HG03025 (cell line): ENCODE measurements around the gene CPNE8.

Source experiments
- ATAC-seq: cut with Tn5 transposase; IDR thresholded peaks from one replicate; pipeline ENCODE4 v1.9.1; 2021; ENCODE audit warnings: mild to moderate bottlenecking, moderate library complexity; ENCODE audit not compliant: unreplicated experiment, low FRiP score

The CPNE8 gene

DNA sequence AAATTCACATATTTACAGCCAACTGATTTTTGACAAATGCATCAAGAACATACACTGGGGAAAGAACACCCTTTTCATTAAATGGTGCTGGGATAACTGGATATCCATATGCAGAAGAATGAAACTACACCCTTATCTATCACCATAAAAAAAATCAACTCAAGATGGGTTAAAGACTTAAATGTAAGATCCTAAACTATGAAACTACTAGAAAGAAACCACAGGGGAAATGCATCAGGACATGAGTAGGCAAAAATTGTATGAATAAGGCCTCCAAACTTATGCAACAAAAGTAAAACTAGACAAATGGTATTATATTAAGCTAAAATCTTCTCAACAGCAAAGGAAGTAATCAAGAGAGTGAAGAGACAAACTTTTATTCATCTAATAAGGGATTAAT is 242.6 kb downstream of the CPNE8 start:
- ATAC-seq = no peak

DNA sequence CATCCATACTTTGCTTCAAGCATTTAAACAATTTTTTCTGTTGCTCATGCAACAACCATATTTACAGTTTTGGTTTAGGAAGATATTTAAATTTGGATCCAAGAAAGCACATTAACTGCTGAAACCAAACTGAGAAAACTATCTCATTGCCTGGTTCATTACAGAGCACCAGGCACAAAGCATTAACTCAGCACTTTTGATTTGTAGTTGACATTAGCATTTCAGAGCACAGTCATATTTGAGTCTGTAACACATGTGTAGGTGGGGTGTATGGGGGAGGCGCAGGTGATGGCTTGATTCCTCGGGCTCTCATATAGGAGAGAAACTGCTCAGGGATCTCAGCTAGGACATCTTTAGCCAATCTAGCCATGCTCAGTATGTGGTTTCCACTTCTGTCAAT is 251.7 kb downstream of the CPNE8 start:
- no peak for ATAC-seq

DNA sequence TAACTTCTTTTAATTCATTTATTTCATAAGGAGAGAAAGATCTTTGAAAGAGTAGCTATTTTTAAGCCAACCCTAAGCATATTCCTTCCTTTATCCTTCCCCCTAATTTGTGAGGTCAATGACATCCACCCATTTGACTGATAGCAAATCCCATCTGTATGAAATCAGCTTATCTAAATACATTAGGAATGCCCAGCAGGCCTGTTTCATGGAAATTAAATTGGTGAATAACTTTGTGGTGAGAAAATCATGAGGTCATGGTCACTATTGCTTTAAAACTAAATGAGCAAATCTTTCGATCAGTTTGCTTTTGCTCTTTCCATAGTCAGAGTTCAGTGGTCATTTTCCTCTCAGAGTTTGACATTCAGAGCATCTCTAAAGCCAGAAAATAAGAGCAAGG is 256.6 kb downstream of the CPNE8 start:
- no peak for ATAC-seq

DNA sequence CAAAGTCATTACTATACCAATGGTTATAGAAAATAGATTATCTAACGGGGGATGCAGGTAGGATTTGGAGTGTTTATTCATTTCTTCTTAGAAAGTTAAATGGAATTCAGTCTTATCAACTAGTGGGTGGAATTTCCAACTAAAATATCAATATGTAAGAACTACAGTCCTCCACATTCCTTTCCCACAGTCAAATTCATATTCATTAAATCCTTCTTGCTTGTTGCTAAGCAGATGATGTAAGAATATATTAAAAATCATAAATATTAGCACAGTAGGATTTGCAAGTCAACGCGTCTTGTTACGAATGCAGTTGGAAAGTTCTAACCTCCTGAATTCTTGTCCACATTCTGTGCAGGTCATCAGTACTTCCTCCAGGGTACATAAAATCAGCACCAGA is 259.2 kb downstream of the CPNE8 start:
- ATAC-seq = no peak

DNA sequence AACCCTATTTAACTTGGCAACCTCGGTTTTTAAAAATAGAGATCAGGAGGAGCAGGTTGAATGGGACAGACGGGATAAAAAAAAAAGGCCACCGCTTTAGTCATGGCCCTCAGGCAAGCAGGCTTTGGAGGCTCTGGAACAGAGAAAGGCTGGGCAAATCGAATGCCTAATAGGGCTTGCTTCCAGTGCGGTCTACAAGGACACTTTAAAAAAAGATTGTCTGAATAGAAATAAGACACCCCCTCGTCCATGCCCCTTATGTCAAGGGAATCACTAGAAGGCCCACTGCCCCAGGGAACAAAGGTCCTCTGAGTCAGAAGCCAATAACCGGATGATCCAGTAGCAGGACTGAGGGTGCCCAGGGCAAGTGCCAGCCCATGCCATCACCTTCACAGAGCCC is 265.8 kb downstream of the CPNE8 start:
- ATAC-seq = no peak

DNA sequence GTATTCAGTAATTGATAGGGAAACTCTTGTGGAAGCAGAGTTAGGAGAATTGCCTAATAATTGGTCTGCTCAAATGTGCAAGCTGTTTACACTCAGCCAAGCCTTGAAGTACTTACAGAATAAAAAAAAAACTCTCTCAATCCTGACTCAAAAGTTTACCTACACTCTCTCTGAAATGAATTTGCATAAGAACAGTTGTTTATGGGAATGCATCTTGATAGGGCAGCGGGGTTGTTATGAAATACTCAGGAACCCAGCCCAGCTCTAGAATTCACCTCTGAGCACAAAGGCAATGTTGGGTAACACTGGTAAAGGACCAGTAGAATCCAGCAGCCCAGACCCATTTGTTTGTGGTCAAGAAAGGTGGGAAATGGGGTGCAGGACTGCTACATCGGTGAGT is 267.0 kb downstream of the CPNE8 start:
- no peak for ATAC-seq

DNA sequence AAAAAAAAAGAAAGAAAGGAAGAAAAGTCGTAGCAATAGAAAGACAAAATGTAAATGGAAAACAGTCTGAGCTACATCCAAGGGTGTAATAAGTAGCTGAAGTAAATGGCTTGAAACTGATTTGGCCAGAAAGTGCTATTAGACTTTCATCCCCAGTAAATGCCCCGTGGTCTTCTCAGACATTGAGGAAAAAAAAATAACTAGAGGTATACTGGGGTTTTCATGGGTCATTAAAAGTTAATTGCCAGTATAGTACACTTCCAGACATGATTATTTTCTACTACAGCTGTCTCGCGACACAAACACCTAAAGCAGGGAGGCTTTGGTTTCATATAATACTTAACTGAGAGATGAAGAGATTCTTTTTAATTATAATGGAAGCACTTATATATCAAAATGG is 271.9 kb downstream of the CPNE8 start:
- ATAC-seq = no peak

DNA sequence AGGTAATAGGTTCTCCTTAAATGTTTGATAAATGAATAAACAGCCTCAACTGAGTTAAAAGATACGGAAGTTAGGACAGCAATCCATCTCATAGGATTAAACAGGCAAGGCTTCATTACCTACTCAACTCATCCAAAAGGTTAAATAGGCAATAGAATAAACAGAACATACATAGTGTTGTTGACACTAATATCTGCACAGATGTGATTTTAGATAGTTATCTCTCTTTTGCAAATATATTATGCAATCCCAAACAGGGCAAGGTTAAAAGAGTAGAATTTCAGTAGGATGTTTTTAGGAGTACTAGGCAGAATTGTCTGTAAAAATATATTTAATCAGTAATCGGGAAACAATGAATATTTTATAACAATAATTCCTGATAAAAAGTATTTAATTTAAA is 276.3 kb downstream of the CPNE8 start:
- ATAC-seq = no peak

DNA sequence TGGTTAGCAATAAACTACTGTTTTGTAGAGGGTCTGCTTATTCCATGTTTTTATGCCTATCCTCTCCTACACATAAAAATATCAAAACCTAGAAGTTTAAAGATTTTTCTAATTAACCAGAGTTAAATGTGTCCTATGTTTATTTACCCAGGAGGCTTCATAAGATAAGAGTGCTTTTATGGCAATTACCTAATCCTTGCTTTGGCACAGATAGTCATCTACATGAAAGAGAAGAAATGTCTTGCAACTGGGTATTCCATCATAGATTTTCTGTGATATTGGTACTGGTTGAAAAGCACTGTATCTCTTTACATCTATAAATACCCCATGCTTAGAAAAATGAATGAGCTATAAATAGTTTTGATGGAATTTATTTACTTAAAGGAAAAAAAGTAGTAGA is 277.1 kb downstream of the CPNE8 start:
- no peak for ATAC-seq

DNA sequence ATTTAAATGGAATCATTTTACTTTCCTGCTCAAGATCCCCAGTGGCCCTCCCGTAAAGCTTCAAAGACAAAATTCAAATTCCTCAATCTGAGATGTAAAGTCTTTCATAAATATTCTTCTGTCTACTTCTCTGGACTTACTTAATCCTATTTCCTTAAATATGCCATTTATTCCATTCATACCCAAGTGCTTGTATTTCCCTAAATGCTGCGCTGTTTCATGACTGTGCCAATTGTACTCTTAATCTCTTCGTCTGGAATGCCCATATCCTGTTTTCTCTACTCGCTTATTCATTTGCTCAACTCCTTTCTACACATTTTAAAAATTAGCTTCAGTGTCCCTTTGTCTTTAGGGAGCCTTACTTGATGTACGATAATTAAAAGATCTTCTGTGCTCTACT is 280.1 kb downstream of the CPNE8 start:
- no peak for ATAC-seq

DNA sequence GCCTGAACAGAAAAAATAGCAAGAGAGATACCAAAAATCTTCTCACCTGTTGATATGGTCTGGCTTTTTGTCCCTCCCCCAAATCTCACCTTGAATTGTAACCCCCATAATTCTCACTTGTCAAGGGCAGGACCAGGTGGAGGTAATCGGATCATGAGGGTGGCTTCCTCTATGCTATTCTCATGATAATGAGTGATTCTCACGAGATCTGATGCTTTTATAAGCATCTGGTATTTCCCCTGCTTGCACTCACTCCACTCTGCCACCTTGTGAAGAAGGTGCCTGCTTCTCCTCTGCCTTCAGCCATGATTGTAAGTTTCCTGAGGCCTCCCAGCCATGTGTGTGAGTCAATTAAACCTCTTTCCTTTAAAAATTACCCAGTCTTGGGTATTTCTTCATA is 291.2 kb downstream of the CPNE8 start:
- no peak for ATAC-seq

DNA sequence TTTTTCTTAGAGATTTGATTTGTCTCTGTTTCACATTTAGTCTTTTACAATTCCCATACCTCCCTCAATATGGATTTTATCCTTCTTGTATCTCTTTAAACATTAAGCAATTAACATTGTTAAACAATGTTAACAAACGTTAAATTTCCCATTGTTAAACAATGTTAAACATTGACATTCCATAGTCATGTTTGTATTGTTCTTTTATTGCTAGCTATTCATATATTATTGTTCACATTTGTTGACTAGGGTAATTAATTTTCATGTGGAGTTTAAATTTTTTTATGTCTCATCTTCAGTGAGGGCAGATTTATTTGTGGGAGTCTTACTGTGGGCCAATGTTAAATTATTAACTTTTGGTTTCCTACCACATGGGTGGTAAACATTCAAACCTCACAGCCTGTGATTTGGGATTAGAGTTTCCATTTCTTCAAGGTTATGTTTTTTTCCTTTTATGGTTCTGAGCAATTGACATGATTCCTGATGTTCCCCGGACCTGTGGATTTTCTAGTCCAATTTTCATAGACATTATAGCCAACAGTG is 294.5 kb downstream of the CPNE8 start:
- no peak for ATAC-seq

DNA sequence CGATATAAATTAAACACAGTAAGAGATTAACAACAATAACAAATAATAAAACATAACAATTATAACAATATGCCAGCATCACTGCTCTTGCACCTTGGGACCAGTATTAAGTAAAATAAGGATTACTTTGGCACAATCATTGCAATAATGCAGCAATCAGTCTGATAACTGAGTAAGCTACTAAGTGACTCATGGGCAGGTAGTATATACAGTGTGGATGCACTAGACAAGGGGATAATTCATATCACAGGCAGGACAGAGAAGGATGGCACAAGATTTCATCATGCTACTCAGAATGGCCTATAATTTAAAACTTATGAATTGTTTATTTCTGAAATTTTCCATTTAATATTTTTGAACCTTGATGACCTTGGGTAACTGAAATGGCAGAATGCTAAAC is 298.1 kb downstream of the CPNE8 start:
- no peak for ATAC-seq
